ENCODE measurements around the gene CMYA5. TPM values are rescaled to one million over a fixed set of nuclear protein-coding genes. Genes with fewer than 3 reads are reported as not detected.

Gene CMYA5
- total RNA-seq, 2 experiments from 2014 or later = 0.13 to 0.16 TPM

DNA sequence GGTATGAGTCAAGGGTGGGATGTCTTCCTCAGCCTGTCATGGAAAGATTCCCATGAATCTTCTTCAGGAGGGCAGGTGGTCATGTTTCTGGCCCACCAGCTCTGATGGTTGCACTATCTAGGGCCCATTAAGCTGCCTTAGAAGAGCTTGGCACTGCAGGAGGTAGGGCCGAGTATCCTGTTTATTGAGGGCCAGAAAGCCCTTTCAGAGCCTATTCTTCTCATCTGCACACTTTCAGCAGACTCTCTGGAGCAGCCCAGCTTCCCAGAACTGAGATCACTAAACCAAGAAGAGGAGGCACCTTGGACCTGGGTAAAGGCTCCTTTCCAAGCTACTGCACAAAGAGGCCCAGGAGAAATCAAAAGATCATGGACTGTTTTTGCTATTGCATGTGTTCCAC is 154.9 kb downstream of the CMYA5 start:
- H3K4me1 Mint-ChIP-seq (ENCODE audit: low read depth) = peaks cover 10% of the 10 kb centered on the region
- peaks cover 1% of the 10 kb centered on the region for H3K9me3 Mint-ChIP-seq
- DNase-seq (no peak), ATAC-seq (no peak)
- peaks cover 10% of the 10 kb centered on the region for H3K27me3 Mint-ChIP-seq
- intact Hi-C loops (cut with micrococcal nuclease) = no loop called here
- no peak overlapping the region for H3K4me3 Mint-ChIP-seq
- H3K27ac Mint-ChIP-seq = no peak overlapping the region
- no peak for TF ChIP-seq CTCF (IDR thresholded peaks at IDR 0.05)
- ChIA-PET CTCF (interaction anchor here (1.1 kb wide), 1 partner anchor 234 kb away, joined by 3 read pairs; no protein-coding TSS in a partner anchor), POLR2A (no interaction called here)
- H3K36me3 Mint-ChIP-seq (ENCODE audit: low read depth) = no peaks in the 10 kb centered on the region

DNA sequence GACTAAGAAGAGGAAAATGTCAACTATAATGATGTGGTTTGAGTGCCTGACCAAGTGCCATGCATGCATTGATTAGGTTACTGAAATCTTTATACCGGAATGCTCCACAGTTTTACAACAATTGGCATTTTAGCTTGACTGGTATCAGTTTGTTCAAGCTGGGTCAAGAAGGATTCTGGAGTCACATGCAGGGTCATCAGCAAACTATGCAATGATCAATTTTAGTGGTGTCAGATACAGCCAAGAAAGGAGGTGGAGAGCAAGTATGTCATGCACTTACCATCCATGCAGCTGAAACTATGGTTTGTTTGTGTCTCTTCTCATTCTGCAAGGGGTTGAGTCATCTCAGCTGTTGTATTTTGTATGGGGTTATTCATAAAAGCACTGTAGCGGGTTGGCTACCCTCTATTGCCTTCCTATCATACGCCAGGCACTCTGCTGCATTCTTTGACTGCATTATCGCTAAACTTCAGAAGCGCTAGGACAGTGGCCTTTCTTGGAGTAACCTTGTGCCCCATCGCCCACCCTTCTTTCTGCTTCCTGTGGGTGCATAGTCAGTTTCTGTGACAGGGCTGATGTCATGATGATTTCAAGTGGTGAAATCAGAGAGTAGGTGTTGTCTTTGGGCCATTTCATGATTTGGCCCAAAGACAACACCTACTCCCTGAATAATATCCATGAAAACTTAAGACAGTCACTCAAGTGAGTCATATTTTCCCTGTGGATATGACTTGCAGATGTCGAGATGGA is 156.0 kb downstream of the CMYA5 start:
- ATAC-seq (peak; percentile 95), DNase-seq (peak; percentile 76)
- Mint-ChIP-seq H3K9me3 (peaks cover 1% of the 10 kb centered on the region), H3K4me1 (ENCODE audit: low read depth) (peaks cover 10% of the 10 kb centered on the region), H3K36me3 (ENCODE audit: low read depth) (no peaks in the 10 kb centered on the region), H3K27me3 (peaks cover 6% of the 10 kb centered on the region), H3K27ac (peak overlapping the region; percentile 73), H3K4me3 (no peak overlapping the region)
- intact Hi-C loops (cut with micrococcal nuclease) = no loop called here
- POLR2A ChIA-PET = interaction anchor here (0.8 kb wide), 1 partner anchor 106 kb away, joined by 3 read pairs; no protein-coding TSS in a partner anchor
- no peak for TF ChIP-seq CTCF (IDR thresholded peaks at IDR 0.05)
- CTCF ChIA-PET = interaction anchor here (0.8 to 1.9 kb wide), 6 partner anchors 10 to 288 kb away, joined by 3 to 9 read pairs (median 3); no protein-coding TSS in a partner anchor

- Mint-ChIP-seq H3K27me3 (peaks cover 6% of the 10 kb centered on the region), H3K4me3 (no peak overlapping the region), H3K27ac (peak overlapping the region; percentile 73), H3K4me1 (ENCODE audit: low read depth) (peaks cover 10% of the 10 kb centered on the region), H3K36me3 (ENCODE audit: low read depth) (no peaks in the 10 kb centered on the region), H3K9me3 (peaks cover 1% of the 10 kb centered on the region)
- ChIA-PET POLR2A (interaction anchor here (0.8 kb wide), 1 partner anchor 105 kb away, joined by 3 read pairs; no protein-coding TSS in a partner anchor), CTCF (interaction anchor here (0.9 to 1.9 kb wide), 4 partner anchors 10 to 288 kb away, joined by 3 to 9 read pairs (median 3); no protein-coding TSS in a partner anchor)
- DNase-seq (no peak), ATAC-seq (no peak)
- no peak for TF ChIP-seq CTCF (IDR thresholded peaks at IDR 0.05)
- intact Hi-C loops (cut with micrococcal nuclease) = no loop called here
Measured at GRCh38 chr5:79846198-79846521, 156.5 kb downstream of the CMYA5 start.

DNA sequence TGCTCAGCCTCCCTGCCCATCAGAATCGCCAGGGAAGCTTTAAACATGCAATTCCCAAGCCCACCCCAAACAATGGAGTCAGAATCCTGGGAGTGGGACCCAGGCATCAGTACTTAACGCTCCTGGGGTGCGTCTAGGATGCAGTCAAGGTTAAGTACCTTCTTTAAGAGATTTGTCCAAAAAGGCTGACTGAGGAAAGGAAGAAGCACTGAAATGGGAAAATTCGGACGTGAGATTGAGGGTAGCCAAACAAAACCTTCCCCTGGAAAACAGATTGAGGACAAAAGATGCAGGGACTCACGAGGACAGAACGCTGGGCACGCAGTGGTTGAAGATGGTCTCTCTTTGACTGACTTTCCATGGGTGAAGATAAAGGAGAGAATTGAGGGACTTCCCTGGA is 157.9 kb downstream of the CMYA5 start:
- Mint-ChIP-seq H3K27me3 (peaks cover 7% of the 10 kb centered on the region), H3K4me1 (ENCODE audit: low read depth) (peaks cover 10% of the 10 kb centered on the region), H3K9me3 (peaks cover 1% of the 10 kb centered on the region), H3K36me3 (ENCODE audit: low read depth) (no peaks in the 10 kb centered on the region), H3K27ac (no peak overlapping the region), H3K4me3 (no peak overlapping the region)
- ChIA-PET POLR2A (no interaction called here), CTCF (interaction anchor here (1.9 kb wide), 1 partner anchor 10 kb away, joined by 9 read pairs; no protein-coding TSS in a partner anchor)
- intact Hi-C loops (cut with micrococcal nuclease) = no loop called here
- no peak for DNase-seq
- TF ChIP-seq CTCF (IDR thresholded peaks at IDR 0.05) = no peak
- ATAC-seq = no peak

- peaks cover 14% of the 10 kb centered on the region for H3K4me1 Mint-ChIP-seq (ENCODE audit: low read depth)
- H3K27me3 Mint-ChIP-seq = peaks cover 7% of the 10 kb centered on the region
- ChIA-PET CTCF (interaction anchor here (0.6 to 1.3 kb wide), 4 partner anchors 15 to 234 kb away, joined by 3 read pairs; no protein-coding TSS in a partner anchor), POLR2A (no interaction called here)
- no peak overlapping the region for H3K27ac Mint-ChIP-seq
- no peak for ATAC-seq
- DNase-seq = no peak
- no peak for TF ChIP-seq CTCF (IDR thresholded peaks at IDR 0.05)
- H3K9me3 Mint-ChIP-seq = peaks cover 1% of the 10 kb centered on the region
- intact Hi-C loops (cut with micrococcal nuclease) = no loop called here
- no peaks in the 10 kb centered on the region for H3K36me3 Mint-ChIP-seq (ENCODE audit: low read depth)
- no peak overlapping the region for H3K4me3 Mint-ChIP-seq
Measured at GRCh38 chr5:79849061-79849460, 159.4 kb downstream of the CMYA5 start.
